RWPE1 (cell line): ENCODE results near the gene CMC1.
"Not testable (repeated sequence)": the region's sequence is repeated elsewhere in the genome, so short reads cannot be mapped to it uniquely, and the experiment has no call there.

Source experiments
- CTCF ChIA-PET: fragments of 350-600 bp; sonication (Branson Sonifier 250); formaldehyde crosslinking; extraction: SDS; loops from one replicate; lab custom pipeline; 2021; lab: Yijun Ruan, JAX
- POLR2A ChIA-PET: fragments of 400-600 bp; formaldehyde crosslinking; extraction: SDS; loops from one replicate; lab custom pipeline; 2020; ENCODE audit warnings: antibody characterized with exemption; ENCODE audit not compliant: low non-redundant PET; lab: Yijun Ruan, JAX
- DNase-seq: peaks from one replicate; pipeline ENCODE4 v3.0.0; 2012; ENCODE audit warnings: low spot score
- H3K27ac ChIP-seq: fragments of 450-650 bp; 2 replicates; pipeline ENCODE4 v1.5.1; 2017
- CTCF ChIP-seq: fragments of 450-650 bp; conservative IDR thresholded peaks from 2 replicates; pipeline ENCODE4 v1.5.1; 2017; ENCODE audit warnings: low read depth, mild to moderate bottlenecking

CMC1 gene

GRCh38 chr3:28241221-28242160 is at the start of gene CMC1:
Gene CMC1, plus strand, starts transcription at chr3:28241619. Its CDS starts 175 bp downstream, at chr3:28241794.
- no peak for TF ChIP-seq CTCF
- peak within 1 kb of the TSS; percentile 77 for H3K27ac ChIP-seq
- POLR2A ChIA-PET: no interaction called here
- CTCF ChIA-PET: interaction anchor here (0.6 kb wide), 1 partner anchor 137 kb away, joined by 3 read pairs; no protein-coding TSS in a partner anchor
- peak; percentile 93 for DNase-seq

GRCh38 chr3:28198161-28198560 is 43.3 kb upstream of the CMC1 start:
- TF ChIP-seq CTCF: no peak
- POLR2A ChIA-PET: no interaction called here
- CTCF ChIA-PET: no interaction called here
- H3K27ac ChIP-seq: no peak overlapping the region
- DNase-seq: no peak

- CTCF ChIA-PET: no interaction called here
- no peak for TF ChIP-seq CTCF
- H3K27ac ChIP-seq: no peak overlapping the region
- DNase-seq: no peak
- POLR2A ChIA-PET: no interaction called here
Observed at GRCh38 chr3:28198974-28199373, 42.4 kb upstream of the CMC1 start.

- DNase-seq, H3K27ac ChIP-seq, CTCF ChIA-PET, POLR2A ChIA-PET: not testable (repeated sequence)
Observed at GRCh38 chr3:28199643-28200042, 41.8 kb upstream of the CMC1 start.

GRCh38 chr3:28200366-28200848 is 41.0 kb upstream of the CMC1 start:
- DNase-seq, CTCF ChIA-PET, H3K27ac ChIP-seq, POLR2A ChIA-PET: not testable (repeated sequence)

- DNase-seq: no peak
- POLR2A ChIA-PET: no interaction called here
- CTCF ChIA-PET: no interaction called here
- H3K27ac ChIP-seq: no peak overlapping the region
- no peak for TF ChIP-seq CTCF
Observed at GRCh38 chr3:28206479-28206878, 34.9 kb upstream of the CMC1 start.

- no peak for TF ChIP-seq CTCF
- no peak for DNase-seq
- CTCF ChIA-PET: no interaction called here
- no peak overlapping the region for H3K27ac ChIP-seq
- POLR2A ChIA-PET: no interaction called here
Observed at GRCh38 chr3:28207000-28207733, 34.3 kb upstream of the CMC1 start.
